ENCODE data around the gene ELOA. TPM values are rescaled to one million over a fixed set of nuclear protein-coding genes. Genes with fewer than 3 reads are reported as not detected.

Gene ELOA
- total and polyA plus RNA-seq, 2 of the 13 experiments (the other 11 are each of a cell fraction or from before 2014, with no cell fraction given), result 14.2 to 28.5 TPM

DNA sequence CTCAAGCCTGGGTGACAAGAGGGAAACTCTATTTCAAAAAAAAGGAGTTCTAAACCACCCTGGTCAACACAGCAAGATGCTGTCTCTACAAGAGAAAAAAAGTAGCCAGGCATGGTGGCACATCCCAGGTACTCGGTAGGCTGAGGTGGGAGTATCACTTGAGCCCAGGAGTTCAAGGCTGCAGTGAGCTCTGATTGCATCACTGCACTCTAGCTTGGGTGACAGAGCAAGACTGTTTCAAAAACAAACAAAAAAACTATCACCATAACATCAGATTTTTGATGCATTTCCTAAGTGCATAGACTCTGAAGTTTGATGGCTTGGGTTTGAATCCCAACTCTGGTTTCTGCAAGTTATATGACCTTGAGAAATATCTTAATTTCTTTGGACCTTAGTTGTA lies 9.6 kb downstream of the ELOA start:
- ChIA-PET CTCF (ENCODE audit: low intra/inter-chr PET ratio, low total read pairs) (no interaction called here), POLR2A (interaction anchor here (0.6 kb wide), 1 partner anchor 25 kb away, joined by 3 read pairs; no protein-coding TSS in a partner anchor)
- in situ Hi-C loops (cut with HindIII; ENCODE audit: extremely low pct_ligation_motif_present, low pct_unique_long_range_greater_than_20kb), result no loop called here
- no peaks in the 10 kb centered on the region for H3K27me3 ChIP-seq (ENCODE audit: control insufficient read depth in 1 of 2, insufficient read depth in 2 of 2, low read length in 2 of 2)
- H3K9ac ChIP-seq (ENCODE audit: insufficient read depth, low read depth, low read length), result no peak overlapping the region
- H3K4me3 ChIP-seq (replicated peaks in 1 of 3; ENCODE audit: insufficient read depth in 1 of 3, low read depth in 2 of 3, low read length in 3 of 3), result no peak overlapping the region
- H4K20me1 ChIP-seq (ENCODE audit: insufficient read depth, low read length), result no peaks in the 10 kb centered on the region; the same call in 1 of the 2 replicates
- peaks cover 20% of the 10 kb centered on the region for H3K79me2 ChIP-seq (ENCODE audit: insufficient read depth, low read length)
- peaks cover 47 to 85% of the 10 kb centered on the region in 2 experiments for H3K36me3 ChIP-seq (replicated peaks in 1 of 2; ENCODE audit: control insufficient read depth in 1 of 2, insufficient read depth in 2 of 2, low read length in 2 of 2)
- no peak overlapping the region for H3K27ac ChIP-seq (ENCODE audit: extremely low read length, insufficient read depth, low read length)
- H2AFZ ChIP-seq (ENCODE audit: low read length), result no peak overlapping the region
- H3K4me2 ChIP-seq (ENCODE audit: low read depth, low read length), result no peak overlapping the region
- ATAC-seq, result no peak
- no peaks in the 10 kb centered on the region for H3K9me3 ChIP-seq (ENCODE audit: low read length)
- DNase-seq (ENCODE audit: low spot score), result peak; percentile 30
- H3K4me1 ChIP-seq (ENCODE audit: insufficient read depth, low read length), result peaks cover 19% of the 10 kb centered on the region
- WGBS (ENCODE audit: low lambda C conversion rate), result 39% methylated on average over 1 of the region's 1 CpG
- peak; percentile 79 for FAIRE-seq
- no TSS peak for BruUV-seq (replicated peaks)
- intact Hi-C loops (cut with micrococcal nuclease; ENCODE audit: unreplicated experiment), result loop anchor here (5.0 kb wide), 1 partner anchor 61 kb away; the partner anchor contains the start of gene RPL11
- TF ChIP-seq, protein P1, sequence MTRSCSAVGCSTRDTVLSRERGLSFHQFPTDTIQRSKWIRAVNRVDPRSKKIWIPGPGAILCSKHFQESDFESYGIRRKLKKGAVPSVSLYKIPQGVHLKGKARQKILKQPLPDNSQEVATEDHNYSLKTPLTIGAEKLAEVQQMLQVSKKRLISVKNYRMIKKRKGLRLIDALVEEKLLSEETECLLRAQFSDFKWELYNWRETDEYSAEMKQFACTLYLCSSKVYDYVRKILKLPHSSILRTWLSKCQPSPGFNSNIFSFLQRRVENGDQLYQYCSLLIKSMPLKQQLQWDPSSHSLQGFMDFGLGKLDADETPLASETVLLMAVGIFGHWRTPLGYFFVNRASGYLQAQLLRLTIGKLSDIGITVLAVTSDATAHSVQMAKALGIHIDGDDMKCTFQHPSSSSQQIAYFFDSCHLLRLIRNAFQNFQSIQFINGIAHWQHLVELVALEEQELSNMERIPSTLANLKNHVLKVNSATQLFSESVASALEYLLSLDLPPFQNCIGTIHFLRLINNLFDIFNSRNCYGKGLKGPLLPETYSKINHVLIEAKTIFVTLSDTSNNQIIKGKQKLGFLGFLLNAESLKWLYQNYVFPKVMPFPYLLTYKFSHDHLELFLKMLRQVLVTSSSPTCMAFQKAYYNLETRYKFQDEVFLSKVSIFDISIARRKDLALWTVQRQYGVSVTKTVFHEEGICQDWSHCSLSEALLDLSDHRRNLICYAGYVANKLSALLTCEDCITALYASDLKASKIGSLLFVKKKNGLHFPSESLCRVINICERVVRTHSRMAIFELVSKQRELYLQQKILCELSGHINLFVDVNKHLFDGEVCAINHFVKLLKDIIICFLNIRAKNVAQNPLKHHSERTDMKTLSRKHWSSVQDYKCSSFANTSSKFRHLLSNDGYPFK (CRISPR knock-in tag; IDR thresholded peaks at IDR 0.05; ENCODE audit: borderline replicate concordance), result no peak
- TF ChIP-seq PCBP1 (IDR thresholded peaks at IDR 0.05; ENCODE audit: borderline replicate concordance, low read depth, low read length), result no peak
- TF ChIP-seq ZNF296 (CRISPR knock-in tag; conservative IDR thresholded peaks at IDR 0.05), result no peak
- no peak for TF ChIP-seq ADNP (CRISPR knock-in tag; IDR thresholded peaks at IDR 0.05)
- TF ChIP-seq FOXA3 (CRISPR knock-in tag; IDR thresholded peaks at IDR 0.05), result peak; percentile 14; the same call in 1 of the 2 replicates
- no peak for TF ChIP-seq RORA (CRISPR knock-in tag; IDR thresholded peaks at IDR 0.05)
- TF ChIP-seq, protein P2, sequence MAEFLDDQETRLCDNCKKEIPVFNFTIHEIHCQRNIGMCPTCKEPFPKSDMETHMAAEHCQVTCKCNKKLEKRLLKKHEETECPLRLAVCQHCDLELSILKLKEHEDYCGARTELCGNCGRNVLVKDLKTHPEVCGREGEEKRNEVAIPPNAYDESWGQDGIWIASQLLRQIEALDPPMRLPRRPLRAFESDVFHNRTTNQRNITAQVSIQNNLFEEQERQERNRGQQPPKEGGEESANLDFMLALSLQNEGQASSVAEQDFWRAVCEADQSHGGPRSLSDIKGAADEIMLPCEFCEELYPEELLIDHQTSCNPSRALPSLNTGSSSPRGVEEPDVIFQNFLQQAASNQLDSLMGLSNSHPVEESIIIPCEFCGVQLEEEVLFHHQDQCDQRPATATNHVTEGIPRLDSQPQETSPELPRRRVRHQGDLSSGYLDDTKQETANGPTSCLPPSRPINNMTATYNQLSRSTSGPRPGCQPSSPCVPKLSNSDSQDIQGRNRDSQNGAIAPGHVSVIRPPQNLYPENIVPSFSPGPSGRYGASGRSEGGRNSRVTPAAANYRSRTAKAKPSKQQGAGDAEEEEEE (CRISPR knock-in tag; IDR thresholded peaks at IDR 0.05; ENCODE audit: borderline replicate concordance), result no peak
- no peak for TF ChIP-seq PTBP1 (IDR thresholded peaks at IDR 0.05; ENCODE audit: low read depth, low read length, poor library complexity, severe bottlenecking)
- TF ChIP-seq DNMT1 (CRISPR knock-in tag; IDR thresholded peaks at IDR 0.05), result no peak
- TF ChIP-seq, protein P3, sequence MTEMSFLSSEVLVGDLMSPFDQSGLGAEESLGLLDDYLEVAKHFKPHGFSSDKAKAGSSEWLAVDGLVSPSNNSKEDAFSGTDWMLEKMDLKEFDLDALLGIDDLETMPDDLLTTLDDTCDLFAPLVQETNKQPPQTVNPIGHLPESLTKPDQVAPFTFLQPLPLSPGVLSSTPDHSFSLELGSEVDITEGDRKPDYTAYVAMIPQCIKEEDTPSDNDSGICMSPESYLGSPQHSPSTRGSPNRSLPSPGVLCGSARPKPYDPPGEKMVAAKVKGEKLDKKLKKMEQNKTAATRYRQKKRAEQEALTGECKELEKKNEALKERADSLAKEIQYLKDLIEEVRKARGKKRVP (CRISPR knock-in tag; IDR thresholded peaks at IDR 0.05), result peak in 1 of 2 experiments; percentile 71; a peak in 2 of 4 replicates
- no peak for TF ChIP-seq ZBTB42 (CRISPR knock-in tag; IDR thresholded peaks at IDR 0.05)
- TF ChIP-seq ZBTB7B (CRISPR knock-in tag; IDR thresholded peaks at IDR 0.05), result no peak
- peak; percentile 30; the same call in 1 of the 2 replicates for TF ChIP-seq HNF4A (CRISPR knock-in tag; IDR thresholded peaks at IDR 0.05)
- TF ChIP-seq, protein P4, sequence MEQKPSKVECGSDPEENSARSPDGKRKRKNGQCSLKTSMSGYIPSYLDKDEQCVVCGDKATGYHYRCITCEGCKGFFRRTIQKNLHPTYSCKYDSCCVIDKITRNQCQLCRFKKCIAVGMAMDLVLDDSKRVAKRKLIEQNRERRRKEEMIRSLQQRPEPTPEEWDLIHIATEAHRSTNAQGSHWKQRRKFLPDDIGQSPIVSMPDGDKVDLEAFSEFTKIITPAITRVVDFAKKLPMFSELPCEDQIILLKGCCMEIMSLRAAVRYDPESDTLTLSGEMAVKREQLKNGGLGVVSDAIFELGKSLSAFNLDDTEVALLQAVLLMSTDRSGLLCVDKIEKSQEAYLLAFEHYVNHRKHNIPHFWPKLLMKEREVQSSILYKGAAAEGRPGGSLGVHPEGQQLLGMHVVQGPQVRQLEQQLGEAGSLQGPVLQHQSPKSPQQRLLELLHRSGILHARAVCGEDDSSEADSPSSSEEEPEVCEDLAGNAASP (CRISPR knock-in tag; IDR thresholded peaks at IDR 0.05; ENCODE audit: borderline replicate concordance), result no peak
- TF ChIP-seq ZNF468 (CRISPR knock-in tag; IDR thresholded peaks at IDR 0.05), result no peak
